CD1c-positive myeloid dendritic cell (primary cell): ENCODE measurements around the gene CSH2.

ENCODE experiments used
- DNase-seq: peaks from one replicate; pipeline ENCODE4 v3.0.0-alpha.2; 2016; ENCODE audit errors: extremely low spot score

CSH2 gene

DNA sequence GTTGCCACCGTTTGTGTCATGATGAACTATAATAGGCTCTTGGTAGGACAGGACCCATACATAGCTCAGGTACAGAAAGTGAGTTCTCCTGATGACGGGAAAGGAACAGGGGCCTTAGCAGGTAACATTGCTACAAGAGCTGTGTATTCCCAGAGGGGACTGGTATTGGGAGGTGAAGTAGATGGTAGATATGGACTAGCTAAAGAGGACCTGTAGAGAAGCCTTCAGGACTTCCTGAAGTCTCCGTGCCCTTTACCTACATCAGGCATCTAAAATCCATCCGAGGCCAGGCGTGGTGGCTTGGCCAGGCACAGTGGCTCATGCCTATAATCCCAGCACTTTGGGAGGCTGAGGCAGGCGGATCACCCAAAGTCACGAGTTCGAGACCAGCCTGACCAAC lies 18.3 kb downstream of the CSH2 start:
- DNase-seq = no peak

DNA sequence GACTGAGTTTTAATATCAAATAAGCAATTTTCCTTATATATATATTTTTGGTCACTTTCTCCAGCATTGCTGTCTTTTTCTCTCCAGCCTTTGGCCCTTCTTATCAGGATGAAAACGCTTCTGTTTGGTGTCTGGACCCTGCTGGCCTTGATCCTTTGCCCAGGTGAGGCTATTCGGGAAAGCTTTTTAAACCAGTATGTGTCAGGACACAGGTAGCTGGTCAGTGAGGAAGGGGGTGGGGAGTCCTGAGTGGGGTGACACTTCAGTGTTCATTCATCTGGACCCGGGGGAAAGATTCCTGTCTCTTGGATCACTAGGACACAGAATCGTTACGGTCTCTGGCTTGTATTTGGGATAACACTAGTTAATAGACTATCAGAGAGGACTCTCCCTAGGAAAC lies 18.8 kb downstream of the CSH2 start:
- DNase-seq = no peak

GRCh38 chr17:63853260-63853659 lies 20.2 kb downstream of the CSH2 start:
- DNase-seq = no peak

DNA sequence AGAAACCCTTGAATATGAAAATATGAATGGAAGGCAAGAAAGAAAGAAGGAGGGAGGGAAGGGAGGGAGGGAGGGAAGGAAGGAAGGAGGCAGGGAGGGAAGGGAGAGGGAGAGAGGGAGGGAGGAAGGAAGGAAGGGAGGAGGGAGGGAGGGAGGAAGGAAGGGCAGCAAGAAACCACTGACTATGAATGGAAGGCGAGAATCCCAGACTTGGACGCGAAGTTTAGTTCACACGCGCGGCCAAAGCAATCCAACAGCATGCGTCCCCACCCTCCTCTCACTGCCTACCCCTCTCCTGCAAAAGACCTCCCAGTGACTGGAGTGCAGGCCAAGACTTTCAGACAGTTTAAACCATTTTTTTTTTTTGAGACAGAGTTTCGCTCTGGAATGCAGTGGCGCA lies 23.1 kb downstream of the CSH2 start:
- DNase-seq = no peak

DNA sequence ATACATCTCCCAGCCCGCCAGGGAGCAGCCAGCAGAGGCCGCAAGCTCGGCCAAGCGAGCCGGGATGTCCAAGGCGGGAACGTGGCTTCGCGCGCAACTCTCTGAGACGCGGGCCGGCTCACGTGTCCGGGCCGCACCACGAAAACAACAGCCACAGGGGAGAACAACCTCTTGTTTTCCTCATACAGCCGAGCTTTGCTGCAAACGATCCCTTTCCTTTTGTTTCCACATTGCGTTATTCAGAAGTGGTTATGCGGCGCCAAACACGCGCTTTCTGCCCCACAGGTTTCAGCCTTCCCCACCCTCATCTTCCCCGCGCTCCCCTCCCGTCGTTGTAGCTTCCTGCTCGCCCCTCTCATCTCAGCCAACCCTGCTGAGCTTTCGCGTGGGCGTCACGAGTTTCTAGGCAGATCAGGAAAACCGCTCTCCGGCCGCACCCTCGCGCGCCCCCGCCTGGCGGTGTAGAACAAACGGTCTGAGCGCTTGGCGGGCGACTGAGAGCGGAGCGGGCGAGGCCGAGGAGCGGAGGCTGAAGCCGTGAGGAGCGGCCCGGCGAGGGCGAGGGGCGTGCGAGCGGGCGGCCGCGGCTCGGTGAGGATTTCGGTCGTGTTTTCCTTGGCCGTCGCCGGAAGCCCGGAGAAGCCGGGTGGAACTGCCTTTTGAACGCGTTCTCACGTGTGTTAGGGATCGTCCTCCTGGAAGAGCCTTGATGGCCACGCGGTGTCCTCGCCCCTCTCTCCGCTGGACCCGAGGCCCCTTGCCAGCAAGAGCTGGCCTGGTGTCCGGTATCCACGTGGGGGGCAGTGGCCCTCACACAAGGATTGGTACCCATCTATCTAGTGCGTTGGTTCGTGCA lies 24.4 kb downstream of the CSH2 start:
- peak; percentile 98 for DNase-seq

DNA sequence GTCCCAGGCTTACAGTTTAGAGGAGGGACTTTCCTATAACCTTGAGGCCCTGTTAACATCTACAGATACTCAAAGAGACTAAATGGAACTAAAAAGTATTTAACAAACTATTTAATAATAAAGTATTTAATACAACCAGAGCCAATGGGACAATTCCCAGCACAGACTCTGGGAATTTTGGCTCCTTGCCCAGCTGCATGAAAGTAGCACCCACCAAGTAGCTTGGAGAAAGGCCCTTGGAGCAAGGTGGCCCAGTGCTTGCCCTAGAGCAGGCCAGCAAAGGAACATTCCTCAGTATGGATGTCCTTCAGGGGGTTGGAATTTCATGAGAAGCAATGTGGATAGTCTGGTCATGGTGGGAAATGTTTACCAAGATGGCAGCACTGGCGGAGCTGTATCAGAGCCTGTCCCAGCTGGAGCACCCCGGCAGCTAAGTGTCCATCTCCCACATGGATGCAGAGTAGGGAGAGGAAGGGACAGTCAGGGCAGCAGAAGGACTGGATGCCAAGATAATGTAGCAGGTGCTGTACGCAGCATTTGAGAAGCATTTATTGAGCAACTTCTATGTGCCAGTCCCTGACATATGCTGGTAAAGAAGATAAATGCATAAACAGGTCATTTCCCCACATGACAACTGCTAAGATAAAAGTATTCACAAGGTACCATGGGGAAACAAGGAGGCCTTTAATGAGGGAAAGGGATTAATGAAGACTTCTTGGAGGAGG lies 25.8 kb downstream of the CSH2 start:
- DNase-seq = no peak

DNA sequence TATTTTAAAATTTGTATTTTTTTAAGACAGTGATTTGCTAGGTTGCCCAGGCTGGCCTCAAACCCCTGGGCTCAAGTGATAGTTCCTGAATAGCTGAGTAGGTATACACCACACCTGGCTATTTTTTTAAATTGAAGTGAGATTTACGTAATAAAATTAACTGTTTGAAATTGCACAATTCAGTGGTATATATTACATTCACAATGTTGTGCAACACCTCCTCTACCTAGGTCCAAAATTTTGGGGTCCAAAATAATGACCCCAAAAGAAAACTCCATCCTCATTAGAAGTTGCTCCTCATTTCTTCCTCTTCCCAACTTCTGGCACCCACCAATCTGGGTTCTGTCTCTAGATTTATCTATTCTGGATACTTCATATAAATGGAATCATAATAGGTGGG lies 28.0 kb downstream of the CSH2 start:
- DNase-seq = no peak

GRCh38 chr17:63843910-63844677 lies 29.4 kb downstream of the CSH2 start:
- DNase-seq = no peak

DNA sequence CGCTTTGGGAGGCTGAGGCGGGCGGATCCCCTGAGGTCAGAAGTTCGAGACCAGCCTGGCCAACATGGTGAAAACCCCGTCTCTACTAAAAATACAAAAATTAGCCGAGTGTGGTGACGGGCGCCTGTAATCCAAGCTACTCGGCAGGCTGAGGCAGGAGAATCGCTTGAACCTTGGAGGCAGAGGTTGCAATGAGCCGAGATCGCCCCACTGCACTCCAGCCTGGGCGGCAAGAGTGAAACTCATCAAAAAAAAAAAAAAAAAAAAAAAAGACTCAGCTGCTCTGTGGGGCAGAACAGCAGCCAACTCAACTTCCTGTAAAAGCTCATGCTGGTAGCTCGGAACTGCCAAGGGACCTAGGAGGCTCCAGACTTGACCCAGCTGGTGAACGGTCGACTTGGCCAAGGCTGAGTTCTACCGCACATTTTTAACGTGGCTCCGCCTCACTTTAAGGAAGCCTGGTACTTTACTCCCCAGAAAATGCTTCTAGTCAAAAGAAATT lies 30.0 kb downstream of the CSH2 start:
- DNase-seq = peak; percentile 66

DNA sequence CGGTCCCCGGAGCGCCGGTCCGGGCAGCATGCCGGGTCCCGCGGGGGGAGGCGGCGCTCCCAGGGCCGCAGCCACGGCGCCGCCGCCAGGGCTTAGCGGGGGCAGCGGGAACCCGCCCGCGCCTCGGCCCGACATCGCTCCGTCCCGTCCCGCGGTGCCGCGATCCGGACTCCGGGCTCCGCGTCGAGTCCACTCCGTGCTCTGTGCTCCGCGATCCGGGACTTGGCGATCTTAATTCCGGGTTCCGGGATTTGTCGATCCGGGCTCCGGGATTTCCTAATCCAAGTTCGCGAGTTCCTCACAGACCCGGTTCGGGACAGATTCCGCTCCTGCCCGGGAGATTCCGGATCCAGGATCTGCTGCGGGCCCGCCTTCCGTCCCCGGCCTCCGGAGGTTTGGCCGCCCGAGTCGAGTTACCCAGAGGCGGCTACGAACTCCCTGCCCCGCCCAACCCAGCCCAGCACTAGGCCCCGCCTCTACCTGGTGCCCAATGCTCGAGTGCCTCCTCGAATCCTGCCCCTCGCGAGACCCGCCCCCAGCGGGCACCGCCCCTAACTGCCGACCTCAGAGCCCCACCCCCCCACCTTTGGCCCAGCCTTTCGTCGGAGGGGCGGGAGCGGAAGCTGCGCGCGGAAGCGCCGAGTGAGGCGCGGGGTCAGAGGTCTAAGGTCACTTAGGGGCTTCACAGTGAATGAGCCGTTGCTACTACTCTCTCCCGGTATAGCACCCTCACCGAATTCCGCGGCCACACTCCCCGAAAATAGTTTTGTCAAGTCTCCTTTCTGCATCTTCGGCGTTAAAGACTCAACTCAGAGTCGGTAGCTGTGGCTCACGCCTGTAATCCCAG lies 30.7 kb downstream of the CSH2 start, which contains the start of gene SMARCD2:
TSS of gene SMARCD2 (minus strand) at position 146 of the 847 bp plus-strand sequence. CDS start at position 135, 11 bp downstream.
- DNase-seq = peak; percentile 99

DNA sequence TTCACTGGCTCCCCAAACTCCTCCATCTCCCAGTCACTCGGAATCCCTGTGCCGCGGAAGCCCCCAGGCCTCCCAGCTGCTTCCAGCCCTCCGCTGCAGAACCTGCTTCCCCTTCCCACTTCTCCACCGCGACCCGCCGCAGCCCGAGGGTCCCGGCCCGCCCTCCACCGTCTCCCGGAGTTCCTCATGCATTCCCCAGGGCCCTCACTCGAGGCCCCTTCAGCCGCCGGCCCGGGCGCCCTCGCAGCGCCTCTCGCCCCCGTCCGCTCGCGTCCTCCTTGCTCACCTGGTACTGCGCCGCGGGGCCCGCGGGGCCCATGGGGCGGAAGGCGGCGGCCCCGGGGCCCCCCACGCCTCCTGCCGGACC lies 31.3 kb downstream of the CSH2 start:
- DNase-seq = peak; percentile 48

DNA sequence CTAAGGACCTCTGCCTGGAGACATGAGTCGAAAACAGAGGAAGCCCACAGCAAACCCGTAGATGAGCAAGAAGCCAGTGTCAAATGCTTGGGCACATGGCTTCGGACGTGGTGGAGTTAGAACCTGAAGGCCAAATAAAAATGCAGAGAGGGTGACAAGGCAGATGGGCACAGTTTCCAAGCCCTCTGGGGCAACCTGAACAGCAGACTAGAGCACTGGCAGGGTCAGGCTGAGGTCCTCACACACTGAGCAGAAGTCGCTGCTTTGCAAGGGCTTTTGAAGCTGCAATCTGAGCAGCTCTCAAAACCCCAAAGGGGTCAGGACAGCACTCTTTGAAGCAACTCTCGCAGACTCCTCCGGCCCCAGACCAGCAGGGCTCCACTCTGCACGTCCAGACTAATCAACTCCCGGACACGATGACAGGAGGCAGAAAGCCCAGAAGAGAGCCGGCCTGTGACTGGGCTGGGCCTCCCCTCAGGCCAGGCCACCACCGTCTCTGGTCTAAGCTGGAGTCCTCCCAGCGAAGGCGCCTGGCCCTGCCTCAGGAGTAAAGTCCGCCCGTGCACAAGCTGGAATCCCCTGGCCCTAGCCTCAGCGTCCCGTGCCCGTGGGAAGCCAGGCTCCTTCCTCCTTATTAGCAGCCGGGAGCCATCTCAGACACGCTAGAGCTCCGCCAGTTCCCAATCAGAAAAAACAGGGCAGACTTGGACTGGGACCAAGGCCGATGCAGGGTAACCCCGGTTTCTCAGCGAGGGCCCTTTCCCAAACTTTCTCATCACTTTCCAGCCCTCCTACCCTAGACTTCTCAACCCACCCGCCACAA lies 31.9 kb downstream of the CSH2 start:
- peak; percentile 67 for DNase-seq

DNA sequence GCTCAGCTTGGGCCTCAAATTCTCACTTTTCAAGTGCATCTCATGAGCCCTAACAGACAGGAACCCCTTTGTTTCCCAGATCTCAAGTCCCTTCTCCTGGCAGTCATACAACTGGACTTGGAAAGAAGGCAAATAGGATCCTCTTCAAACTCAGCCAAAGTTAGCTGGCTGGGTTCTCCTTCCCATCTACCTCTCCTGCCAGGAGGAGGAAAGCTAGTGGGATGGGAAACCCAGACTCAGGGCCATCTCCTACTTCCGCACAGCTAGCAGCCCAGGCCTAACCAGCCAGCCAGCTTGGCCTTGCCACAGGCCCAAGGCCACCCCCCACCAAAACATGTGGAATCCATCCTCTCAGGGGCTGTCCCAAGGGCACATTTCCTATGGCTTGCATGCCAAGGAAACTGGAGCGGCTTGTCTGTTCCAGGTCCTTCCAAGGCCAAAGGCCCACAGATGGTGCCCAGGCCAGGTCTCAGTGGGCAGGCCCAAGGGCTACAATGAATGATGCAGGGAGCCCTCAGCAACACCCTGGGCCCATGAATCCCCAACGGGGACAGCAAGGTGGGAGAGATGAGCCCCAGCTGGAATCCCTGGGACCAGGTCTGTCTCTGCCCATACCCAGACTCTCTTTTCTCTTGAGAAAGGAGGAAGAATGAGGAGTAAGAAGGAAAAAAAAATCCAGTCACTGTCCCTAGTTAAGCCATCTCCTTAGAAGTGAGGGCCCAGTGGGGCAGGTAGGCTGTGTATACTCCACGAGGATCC lies 32.7 kb downstream of the CSH2 start:
- DNase-seq = no peak

DNA sequence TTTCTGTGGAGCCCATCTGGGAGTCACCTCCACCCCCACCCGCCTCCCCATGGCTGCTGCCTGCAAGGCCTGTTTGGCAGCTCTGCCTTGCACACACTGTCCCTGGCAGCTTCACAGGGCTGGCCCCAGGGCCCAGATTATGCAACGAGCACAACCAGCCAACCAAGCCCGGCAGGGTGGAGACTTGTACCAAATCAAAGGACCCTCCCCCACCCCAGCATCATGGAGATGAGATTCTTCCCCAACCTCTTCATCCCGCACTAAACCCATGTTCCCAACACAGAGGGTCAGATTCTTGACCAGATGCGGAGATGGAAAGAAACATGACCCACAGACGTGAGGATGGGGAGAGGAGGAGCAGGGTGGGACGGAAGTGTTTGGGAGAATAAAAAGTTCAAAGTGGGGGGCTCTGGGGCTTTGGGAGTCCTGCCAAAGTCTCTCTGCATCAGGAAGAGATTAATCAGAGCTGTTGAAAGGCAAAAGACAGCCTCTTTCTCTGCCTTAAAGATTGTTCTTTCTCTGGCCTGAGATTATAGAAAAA lies 34.8 kb downstream of the CSH2 start:
- no peak for DNase-seq

GRCh38 chr17:63837962-63838600 lies 35.4 kb downstream of the CSH2 start:
- no peak for DNase-seq

- no peak for DNase-seq
These were observed 36.0 kb downstream of the CSH2 start for GRCh38 chr17:63837480-63837879.

DNA sequence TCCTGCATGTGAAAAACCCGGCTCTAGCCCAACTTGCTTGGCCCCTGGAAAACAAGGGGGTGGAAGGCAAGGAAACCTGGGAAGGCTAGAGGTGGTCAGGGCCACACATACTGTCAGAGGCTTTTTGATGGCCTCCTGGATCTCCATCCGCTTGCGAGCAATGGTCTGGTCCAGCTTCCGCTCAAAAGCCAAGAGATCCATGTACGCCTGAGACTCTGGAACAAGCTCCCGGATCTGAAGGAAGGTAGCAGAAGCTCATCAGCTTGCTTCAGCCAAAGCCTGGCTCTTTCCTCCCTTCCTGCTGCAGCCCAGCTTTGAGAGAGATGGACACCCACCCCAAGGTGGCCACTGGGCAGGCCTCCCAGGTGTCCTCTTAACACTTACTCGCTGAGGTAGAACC lies 36.7 kb downstream of the CSH2 start:
- DNase-seq = no peak

DNA sequence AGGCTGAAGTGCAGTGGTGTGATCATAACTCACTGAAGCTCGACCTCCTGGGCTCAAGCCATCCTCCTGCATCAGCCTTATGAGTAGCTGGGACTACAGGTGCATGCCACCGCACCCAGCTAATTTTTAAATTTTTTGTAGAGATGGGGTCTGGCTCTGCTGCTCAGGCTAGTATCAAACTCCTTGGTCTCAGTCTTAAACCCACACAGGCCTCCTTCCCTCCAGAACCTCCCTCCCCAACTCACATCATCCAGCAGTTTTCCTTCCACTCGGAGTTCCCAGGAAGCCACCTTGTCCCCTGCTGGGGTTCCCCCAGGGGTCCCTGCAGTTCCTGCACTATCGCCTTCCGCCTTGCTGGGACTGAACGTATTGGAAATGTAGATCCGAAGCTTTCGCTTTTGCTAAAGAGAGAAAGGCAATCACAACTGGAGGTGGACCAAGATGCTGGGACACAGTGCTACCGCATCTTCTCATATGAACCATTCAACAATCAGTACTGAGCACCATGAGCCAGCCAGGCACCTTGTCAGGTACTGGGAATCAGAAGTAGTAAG lies 38.2 kb downstream of the CSH2 start:
- no peak for DNase-seq
